ENCODE data around the gene USP37.

DNA sequence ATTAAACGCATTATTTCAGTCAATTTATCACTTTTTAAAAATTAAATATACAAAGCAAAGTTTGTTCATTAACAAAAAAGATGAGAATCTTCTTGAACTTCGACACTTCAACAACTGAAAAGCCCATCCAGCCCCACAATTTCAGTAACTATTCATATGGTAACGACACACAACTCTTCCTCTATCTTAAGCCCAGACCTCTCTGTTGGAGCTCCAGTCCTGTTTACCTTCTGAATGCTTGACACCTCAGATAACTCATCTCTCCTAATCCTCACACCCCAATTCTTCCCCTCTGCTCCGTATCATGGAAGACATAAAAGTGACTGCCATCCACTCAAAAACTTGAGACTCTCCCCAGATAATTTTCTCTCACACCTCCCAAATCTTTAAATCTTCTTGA is 12.6 kb downstream of the USP37 start:
- TF ChIP-seq, protein P1, sequence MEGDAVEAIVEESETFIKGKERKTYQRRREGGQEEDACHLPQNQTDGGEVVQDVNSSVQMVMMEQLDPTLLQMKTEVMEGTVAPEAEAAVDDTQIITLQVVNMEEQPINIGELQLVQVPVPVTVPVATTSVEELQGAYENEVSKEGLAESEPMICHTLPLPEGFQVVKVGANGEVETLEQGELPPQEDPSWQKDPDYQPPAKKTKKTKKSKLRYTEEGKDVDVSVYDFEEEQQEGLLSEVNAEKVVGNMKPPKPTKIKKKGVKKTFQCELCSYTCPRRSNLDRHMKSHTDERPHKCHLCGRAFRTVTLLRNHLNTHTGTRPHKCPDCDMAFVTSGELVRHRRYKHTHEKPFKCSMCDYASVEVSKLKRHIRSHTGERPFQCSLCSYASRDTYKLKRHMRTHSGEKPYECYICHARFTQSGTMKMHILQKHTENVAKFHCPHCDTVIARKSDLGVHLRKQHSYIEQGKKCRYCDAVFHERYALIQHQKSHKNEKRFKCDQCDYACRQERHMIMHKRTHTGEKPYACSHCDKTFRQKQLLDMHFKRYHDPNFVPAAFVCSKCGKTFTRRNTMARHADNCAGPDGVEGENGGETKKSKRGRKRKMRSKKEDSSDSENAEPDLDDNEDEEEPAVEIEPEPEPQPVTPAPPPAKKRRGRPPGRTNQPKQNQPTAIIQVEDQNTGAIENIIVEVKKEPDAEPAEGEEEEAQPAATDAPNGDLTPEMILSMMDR (IDR thresholded peaks at IDR 0.05; ENCODE audit: low read length) = no peak
- TF ChIP-seq EZH2 (IDR thresholded peaks at IDR 0.05; ENCODE audit: borderline replicate concordance, low read length) = no peak

All from OCI-LY1 (cell line).